Measurements from ENCODE around the gene VPS37D.

- TF ChIP-seq CTCF (conservative IDR thresholded peaks at IDR 0.05) = no peak
- no peak for TF ChIP-seq ZFX (IDR thresholded peaks at IDR 0.05)
Measured at GRCh38 chr7:73685311-73685710, 17.7 kb downstream of the VPS37D start.
